NT2/D1 (cell line): ENCODE data around the gene ZNF445.

Experiments used
- SUZ12 ChIP-seq: IDR thresholded peaks from 2 replicates; pipeline ENCODE4 v1.6.1; 2011; ENCODE audit not compliant: insufficient read length, insufficient read depth; ENCODE audit errors: extremely low read depth
- YY1 ChIP-seq: IDR thresholded peaks from 2 replicates; pipeline ENCODE4 v1.6.1; 2011; ENCODE audit not compliant: insufficient read length, insufficient read depth
- ZNF274 ChIP-seq: IDR thresholded peaks from 2 replicates; pipeline ENCODE4 v1.6.1; 2011; ENCODE audit warnings: mild to moderate bottlenecking, low read depth, low read length

GRCh38 chr3:44525060-44525459, 47.6 kb upstream of the ZNF445 start:
- no peak for TF ChIP-seq YY1
- TF ChIP-seq SUZ12 = no peak
- no peak for TF ChIP-seq ZNF274
